Measurements from ENCODE around the gene C12orf57. TPM values are rescaled to one million over a fixed set of nuclear protein-coding genes. Genes with fewer than 3 reads are reported as not detected.

C12orf57 gene
- total and polyA plus RNA-seq, 5 donors from 2014 or later = 186 to 410 (median 329) TPM

DNA sequence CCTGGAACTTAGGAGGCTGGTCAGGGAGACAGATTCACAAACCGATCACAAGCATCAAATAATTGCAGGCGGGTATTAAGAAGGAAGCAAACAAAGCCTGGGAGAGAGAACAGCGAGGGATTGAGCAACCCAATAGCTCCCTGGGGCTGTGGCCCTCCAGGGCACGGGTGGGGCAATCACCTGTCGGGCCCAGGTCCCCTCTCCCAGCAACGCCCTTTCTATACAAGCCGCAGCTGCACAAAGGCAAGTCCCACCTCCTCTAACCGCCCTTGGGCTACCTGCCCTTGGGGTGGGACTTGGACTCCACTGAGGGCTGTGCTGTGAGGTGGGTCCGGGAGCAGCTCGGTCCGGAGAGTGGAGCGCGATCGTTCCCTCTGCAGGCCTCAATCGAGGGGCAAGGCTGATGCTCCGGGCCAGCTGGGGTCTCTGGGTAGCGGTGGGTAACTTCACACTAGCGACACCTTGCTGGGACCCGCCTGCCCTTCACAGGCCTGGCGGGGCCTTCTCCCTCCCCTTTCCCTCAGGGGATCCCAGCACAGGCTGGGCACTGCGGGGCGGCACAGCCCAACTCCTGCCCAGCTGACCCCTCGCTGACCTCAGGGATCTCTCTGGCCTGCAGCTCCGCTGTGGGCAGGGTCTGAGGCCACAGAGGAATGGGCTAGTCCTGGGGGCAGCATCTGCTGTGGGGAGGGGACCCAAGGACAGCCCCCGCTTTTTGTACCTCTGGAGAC is 18.6 kb downstream of the C12orf57 start:
- peak overlapping the region; percentile 98 for H3K27ac ChIP-seq (ENCODE audit: insufficient read depth, low read length, poor library complexity, severe bottlenecking)
- no peaks in the 10 kb centered on the region for H3K9me3 ChIP-seq (ENCODE audit: control insufficient read depth in 2 of 2, low read length in 2 of 2)
- H3K27me3 ChIP-seq (ENCODE audit: control insufficient read depth, insufficient read depth, low read length) = no peaks in the 10 kb centered on the region
- peaks cover 11 to 67% (median 43%) of the 10 kb centered on the region in 4 donors for H3K4me1 Mint-ChIP-seq
- DNase-seq (no peak), ATAC-seq (ENCODE audit: low read depth in 2 of 2) (no peak)
- H3K4me1 ChIP-seq (ENCODE audit: control insufficient read depth, insufficient read depth, low read length, poor library complexity, severe bottlenecking) = peaks cover 63% of the 10 kb centered on the region
- H3K4me3 ChIP-seq (ENCODE audit: low read depth, low read length) = peak overlapping the region; percentile 65
- peaks cover 30% of the 10 kb centered on the region for H3K36me3 Mint-ChIP-seq
- peak overlapping the region; percentile 98 to 99 (median 99) for H3K27ac Mint-ChIP-seq
- H3K4me3 Mint-ChIP-seq = peak overlapping the region; percentile 48 to 93 (median 86)
- no peaks in the 10 kb centered on the region for H3K9me3 Mint-ChIP-seq
- H3K36me3 ChIP-seq (ENCODE audit: control insufficient read depth, insufficient read depth, low read length) = peaks cover 33% of the 10 kb centered on the region
- H3K27me3 Mint-ChIP-seq = no peaks in the 10 kb centered on the region

- DNase-seq (no peak), ATAC-seq (ENCODE audit: low read depth in 2 of 2) (no peak)
- H3K36me3 Mint-ChIP-seq = peaks cover 27% of the 10 kb centered on the region
- H3K27me3 Mint-ChIP-seq = no peaks in the 10 kb centered on the region
- no peak overlapping the region for H3K4me3 Mint-ChIP-seq
- H3K4me3 ChIP-seq (ENCODE audit: low read depth, low read length) = no peak overlapping the region
- H3K9me3 Mint-ChIP-seq = no peaks in the 10 kb centered on the region
- H3K36me3 ChIP-seq (ENCODE audit: control insufficient read depth, insufficient read depth, low read length) = peaks cover 36% of the 10 kb centered on the region
- peak overlapping the region; percentile 98 for H3K27ac ChIP-seq (ENCODE audit: insufficient read depth, low read length, poor library complexity, severe bottlenecking)
- peak overlapping the region in 2 of 3 donors; percentile 5 to 99 for H3K27ac Mint-ChIP-seq
- peaks cover 56% of the 10 kb centered on the region for H3K4me1 ChIP-seq (ENCODE audit: control insufficient read depth, insufficient read depth, low read length, poor library complexity, severe bottlenecking)
- no peaks in the 10 kb centered on the region for H3K27me3 ChIP-seq (ENCODE audit: control insufficient read depth, insufficient read depth, low read length)
- no peaks in the 10 kb centered on the region for H3K9me3 ChIP-seq (ENCODE audit: control insufficient read depth in 2 of 2, low read length in 2 of 2)
- peaks cover 9 to 60% (median 37%) of the 10 kb centered on the region in 4 donors for H3K4me1 Mint-ChIP-seq
Measured at GRCh38 chr12:6963016-6963731, 19.4 kb downstream of the C12orf57 start.

GRCh38 chr12:6963791-6964413 is 20.1 kb downstream of the C12orf57 start:
- no peak overlapping the region for H3K4me3 ChIP-seq (ENCODE audit: low read depth, low read length)
- H3K27me3 Mint-ChIP-seq = no peaks in the 10 kb centered on the region
- peaks cover 24% of the 10 kb centered on the region for H3K36me3 Mint-ChIP-seq
- H3K9me3 ChIP-seq (ENCODE audit: control insufficient read depth in 2 of 2, low read length in 2 of 2) = no peaks in the 10 kb centered on the region
- H3K4me3 Mint-ChIP-seq = no peak overlapping the region
- peaks cover 6 to 59% (median 37%) of the 10 kb centered on the region in 4 donors for H3K4me1 Mint-ChIP-seq
- ATAC-seq (ENCODE audit: low read depth in 2 of 2) = no peak
- no peaks in the 10 kb centered on the region for H3K9me3 Mint-ChIP-seq
- H3K36me3 ChIP-seq (ENCODE audit: control insufficient read depth, insufficient read depth, low read length) = peaks cover 43% of the 10 kb centered on the region
- H3K27me3 ChIP-seq (ENCODE audit: control insufficient read depth, insufficient read depth, low read length) = no peaks in the 10 kb centered on the region
- DNase-seq = no peak
- H3K27ac Mint-ChIP-seq = peak overlapping the region; percentile 38 to 92 (median 90)
- peaks cover 52% of the 10 kb centered on the region for H3K4me1 ChIP-seq (ENCODE audit: control insufficient read depth, insufficient read depth, low read length, poor library complexity, severe bottlenecking)
- no peak overlapping the region for H3K27ac ChIP-seq (ENCODE audit: insufficient read depth, low read length, poor library complexity, severe bottlenecking)

GRCh38 chr12:6964605-6965025 is 20.8 kb downstream of the C12orf57 start:
- Mint-ChIP-seq H3K4me3 (peak overlapping the region in 3 of 4 donors; percentile 43 to 83 (median 78)), H3K36me3 (peaks cover 23% of the 10 kb centered on the region), H3K27me3 (no peaks in the 10 kb centered on the region), H3K27ac (peak overlapping the region in 2 of 3 donors; percentile 90 to 92), H3K4me1 (peaks cover 11 to 59% (median 36%) of the 10 kb centered on the region in 4 donors), H3K9me3 (no peaks in the 10 kb centered on the region)
- Histone ChIP-seq H3K4me3 (ENCODE audit: low read depth, low read length) (no peak overlapping the region), H3K4me1 (ENCODE audit: control insufficient read depth, insufficient read depth, low read length, poor library complexity, severe bottlenecking) (peaks cover 52% of the 10 kb centered on the region), H3K36me3 (ENCODE audit: control insufficient read depth, insufficient read depth, low read length) (peaks cover 47% of the 10 kb centered on the region), H3K9me3 (ENCODE audit: control insufficient read depth in 2 of 2, low read length in 2 of 2) (no peaks in the 10 kb centered on the region), H3K27ac (ENCODE audit: insufficient read depth, low read length, poor library complexity, severe bottlenecking) (peak overlapping the region; percentile 75), H3K27me3 (ENCODE audit: control insufficient read depth, insufficient read depth, low read length) (no peaks in the 10 kb centered on the region)
- DNase-seq = no peak
- ATAC-seq (ENCODE audit: low read depth in 2 of 2) = no peak

DNA sequence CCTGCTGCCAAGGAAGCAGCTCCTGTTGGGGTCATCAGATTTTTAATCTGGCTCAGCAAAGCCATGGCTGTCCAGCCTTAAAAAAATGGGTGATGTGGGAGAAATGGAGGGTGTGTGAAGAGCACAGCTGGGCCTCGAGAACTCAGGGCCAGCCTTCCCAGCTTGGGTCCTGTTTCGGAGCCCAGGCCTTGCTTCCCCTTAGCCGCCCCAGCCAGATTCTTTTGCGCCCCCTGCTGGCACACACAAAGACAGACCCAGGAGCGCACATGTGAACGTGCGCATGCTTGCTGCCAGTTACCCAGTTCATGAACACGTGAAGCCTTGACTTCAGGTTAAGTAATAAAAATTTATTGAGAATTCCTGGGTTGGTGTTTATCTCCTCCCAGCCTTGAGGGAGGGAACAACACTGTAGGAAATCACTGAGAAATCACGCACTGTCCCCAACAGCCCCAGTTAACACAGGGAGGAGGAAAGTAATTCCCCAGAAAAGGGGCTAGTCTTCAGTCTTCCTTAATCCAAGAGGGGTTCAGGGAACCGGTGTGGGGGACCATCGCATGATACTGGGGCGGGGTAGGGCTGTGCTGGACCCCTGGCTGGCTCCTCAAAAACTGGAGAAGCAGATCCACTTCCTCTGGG is 21.3 kb downstream of the C12orf57 start:
- Mint-ChIP-seq H3K4me1 (peaks cover 11 to 59% (median 36%) of the 10 kb centered on the region in 4 donors), H3K9me3 (no peaks in the 10 kb centered on the region), H3K27me3 (no peaks in the 10 kb centered on the region), H3K27ac (peak overlapping the region in 2 of 3 donors; percentile 90 to 92), H3K4me3 (peak overlapping the region; percentile 4 to 83 (median 60)), H3K36me3 (peaks cover 23% of the 10 kb centered on the region)
- ATAC-seq (ENCODE audit: low read depth in 2 of 2) = peak; percentile 34 to 42
- Histone ChIP-seq H3K9me3 (ENCODE audit: control insufficient read depth in 2 of 2, low read length in 2 of 2) (no peaks in the 10 kb centered on the region), H3K4me1 (ENCODE audit: control insufficient read depth, insufficient read depth, low read length, poor library complexity, severe bottlenecking) (peaks cover 52% of the 10 kb centered on the region), H3K36me3 (ENCODE audit: control insufficient read depth, insufficient read depth, low read length) (peaks cover 47% of the 10 kb centered on the region), H3K4me3 (ENCODE audit: low read depth, low read length) (no peak overlapping the region), H3K27me3 (ENCODE audit: control insufficient read depth, insufficient read depth, low read length) (no peaks in the 10 kb centered on the region), H3K27ac (ENCODE audit: insufficient read depth, low read length, poor library complexity, severe bottlenecking) (peak overlapping the region; percentile 75)
- DNase-seq = peak; percentile 78 to 91 (median 87)

- peak overlapping the region in 2 of 3 donors; percentile 90 to 92 for H3K27ac Mint-ChIP-seq
- peaks cover 13 to 57% (median 35%) of the 10 kb centered on the region in 4 donors for H3K4me1 Mint-ChIP-seq
- Histone ChIP-seq H3K27ac (ENCODE audit: insufficient read depth, low read length, poor library complexity, severe bottlenecking) (peak overlapping the region; percentile 75), H3K27me3 (ENCODE audit: control insufficient read depth, insufficient read depth, low read length) (no peaks in the 10 kb centered on the region), H3K4me3 (ENCODE audit: low read depth, low read length) (no peak overlapping the region), H3K36me3 (ENCODE audit: control insufficient read depth, insufficient read depth, low read length) (peaks cover 42% of the 10 kb centered on the region), H3K4me1 (ENCODE audit: control insufficient read depth, insufficient read depth, low read length, poor library complexity, severe bottlenecking) (peaks cover 48% of the 10 kb centered on the region), H3K9me3 (ENCODE audit: control insufficient read depth in 2 of 2, low read length in 2 of 2) (no peaks in the 10 kb centered on the region)
- peaks cover 23% of the 10 kb centered on the region for H3K36me3 Mint-ChIP-seq
- no peak for ATAC-seq (ENCODE audit: low read depth in 2 of 2)
- H3K9me3 Mint-ChIP-seq = no peaks in the 10 kb centered on the region
- no peaks in the 10 kb centered on the region for H3K27me3 Mint-ChIP-seq
- peak overlapping the region in 2 of 4 donors; percentile 78 to 83 for H3K4me3 Mint-ChIP-seq
- DNase-seq = no peak
Measured at GRCh38 chr12:6965714-6966113, 21.9 kb downstream of the C12orf57 start.

DNA sequence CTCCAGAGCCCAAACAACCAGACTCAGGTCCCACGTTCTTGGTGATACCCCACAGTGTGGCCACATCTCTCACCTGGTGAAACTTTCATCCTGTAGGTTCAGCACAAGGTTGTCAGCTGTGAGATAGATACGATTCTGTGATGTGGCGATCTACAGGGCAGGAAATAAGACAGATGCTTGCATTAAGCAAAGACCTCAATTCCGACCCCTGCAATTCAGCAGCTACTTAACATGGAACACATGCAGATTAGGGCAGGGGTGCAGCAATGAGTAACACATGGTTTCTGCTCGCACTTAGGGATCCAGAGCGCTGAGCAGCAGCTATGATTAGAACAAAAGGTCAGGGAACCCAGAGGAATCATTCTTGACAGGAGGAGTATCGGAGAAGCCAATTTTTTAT is 22.5 kb downstream of the C12orf57 start:
- DNase-seq (no peak), ATAC-seq (ENCODE audit: low read depth in 2 of 2) (no peak)
- Mint-ChIP-seq H3K27me3 (no peaks in the 10 kb centered on the region), H3K4me1 (peaks cover 13 to 55% (median 33%) of the 10 kb centered on the region in 4 donors), H3K36me3 (peaks cover 21% of the 10 kb centered on the region), H3K9me3 (no peaks in the 10 kb centered on the region), H3K27ac (no peak overlapping the region), H3K4me3 (peak overlapping the region in 2 of 4 donors; percentile 47 to 61)
- no peak overlapping the region for H3K4me3 ChIP-seq (ENCODE audit: low read depth, low read length)
- H3K9me3 ChIP-seq (ENCODE audit: control insufficient read depth in 2 of 2, low read length in 2 of 2) = no peaks in the 10 kb centered on the region
- H3K27ac ChIP-seq (ENCODE audit: insufficient read depth, low read length, poor library complexity, severe bottlenecking) = no peak overlapping the region
- H3K36me3 ChIP-seq (ENCODE audit: control insufficient read depth, insufficient read depth, low read length) = peaks cover 42% of the 10 kb centered on the region
- H3K27me3 ChIP-seq (ENCODE audit: control insufficient read depth, insufficient read depth, low read length) = no peaks in the 10 kb centered on the region
- peaks cover 46% of the 10 kb centered on the region for H3K4me1 ChIP-seq (ENCODE audit: control insufficient read depth, insufficient read depth, low read length, poor library complexity, severe bottlenecking)
